CD4-positive, alpha-beta T cell treated with Interleukin-2 at 100 ng/mL for 4 hours (primary cell): ENCODE measurements around the gene PPID.
A peak's percentile ranks its signal among the peaks of the same experiment; 100 is the strongest.
"Not testable (repeated sequence)": the region's sequence is repeated elsewhere in the genome, so short reads cannot be mapped to it uniquely, and the experiment has no call there.

Source experiments
- DNase-seq: peaks from one replicate; pipeline ENCODE4 v3.0.0-alpha.2; 2020; ENCODE audit warnings: low spot score

The PPID gene

DNA sequence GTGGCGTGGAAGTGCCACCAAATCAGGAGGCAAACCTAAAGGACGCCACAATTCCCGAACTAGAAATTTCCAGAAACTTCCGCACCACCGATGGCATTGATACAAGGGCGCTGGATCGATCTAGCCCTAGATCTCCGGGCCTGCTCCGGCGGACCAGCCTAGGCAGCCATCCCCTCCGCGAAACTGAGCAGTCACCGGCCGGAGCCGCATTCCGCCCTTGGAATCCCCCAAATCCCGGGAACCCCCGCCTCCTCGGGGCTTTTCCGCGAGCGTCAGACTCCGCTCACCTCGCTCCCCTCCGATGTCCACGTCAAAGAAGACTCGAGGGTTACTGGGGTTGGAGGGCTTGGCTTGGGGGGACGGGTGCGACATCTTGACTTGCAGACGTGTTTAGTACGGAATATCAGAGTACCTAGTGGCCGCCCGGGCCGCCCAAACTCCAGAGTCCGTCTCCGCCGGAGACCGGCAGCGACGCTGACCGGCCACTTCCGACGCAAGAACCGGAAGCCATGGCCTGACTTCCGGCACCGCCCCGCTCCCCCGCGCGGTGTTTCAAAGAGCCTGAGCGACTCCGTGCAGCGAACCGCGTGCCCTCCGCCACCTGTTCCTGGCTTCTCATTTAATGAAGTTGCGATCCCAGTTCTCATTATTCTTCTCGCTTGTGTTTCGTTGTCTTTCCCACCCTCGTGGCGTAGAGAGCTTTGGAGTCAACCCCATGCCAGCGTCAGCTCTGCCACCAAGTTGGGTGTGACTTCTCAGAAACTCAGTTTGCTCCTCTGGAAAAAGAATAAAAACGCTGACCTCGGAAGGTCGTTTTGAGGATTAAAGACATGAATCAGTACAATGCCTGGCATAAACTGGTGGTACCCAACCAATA lies at the start of gene PPID:
PPID (minus strand) TSS at position 480 of the 877 bp plus-strand sequence; CDS start at position 372, 108 bp downstream.
- peak; percentile 77 for DNase-seq

GRCh38 chr4:158771776-158772175 lies 48.6 kb upstream of the PPID start:
- no peak for DNase-seq

GRCh38 chr4:158770671-158771070 lies 47.5 kb upstream of the PPID start:
- no peak for DNase-seq

GRCh38 chr4:158769175-158769921 lies 46.2 kb upstream of the PPID start:
- DNase-seq, result peak; percentile 54

GRCh38 chr4:158768555-158769174 lies 45.5 kb upstream of the PPID start, which contains the start of gene FNIP2:
Gene FNIP2 (plus strand): TSS chr4:158769026. CDS start chr4:158769213, 187 bp downstream.
- DNase-seq, result peak; percentile 69

- no peak for DNase-seq
These were observed 44.3 kb upstream of the PPID start for GRCh38 chr4:158767451-158767850.

GRCh38 chr4:158766434-158767044 lies 43.3 kb upstream of the PPID start:
- no peak for DNase-seq

GRCh38 chr4:158763462-158763861 lies 40.3 kb upstream of the PPID start:
- no peak for DNase-seq

DNA sequence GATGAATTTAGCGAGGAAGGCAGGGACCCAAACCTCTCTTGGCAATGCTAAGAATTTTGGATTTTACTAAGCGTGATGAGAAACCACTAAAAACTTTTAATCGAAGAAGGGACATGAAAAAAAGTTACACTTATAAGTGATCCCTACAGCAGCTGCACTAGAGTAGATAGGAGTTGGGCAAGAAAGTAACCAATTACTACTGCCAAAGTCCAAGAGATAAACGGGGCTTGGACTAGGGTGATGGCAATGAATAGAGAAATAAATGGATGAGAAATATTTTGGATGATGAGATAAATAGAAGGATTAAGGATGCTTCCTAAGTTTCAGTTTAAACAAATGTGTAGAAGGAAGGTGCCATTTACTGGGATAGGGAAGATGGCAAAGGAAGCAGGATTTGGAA lies 39.4 kb upstream of the PPID start:
- no peak for DNase-seq

- DNase-seq, result no peak
These were observed 37.7 kb upstream of the PPID start for GRCh38 chr4:158760866-158761265.

GRCh38 chr4:158759539-158759938 lies 36.3 kb upstream of the PPID start:
- not testable (repeated sequence) for DNase-seq

DNA sequence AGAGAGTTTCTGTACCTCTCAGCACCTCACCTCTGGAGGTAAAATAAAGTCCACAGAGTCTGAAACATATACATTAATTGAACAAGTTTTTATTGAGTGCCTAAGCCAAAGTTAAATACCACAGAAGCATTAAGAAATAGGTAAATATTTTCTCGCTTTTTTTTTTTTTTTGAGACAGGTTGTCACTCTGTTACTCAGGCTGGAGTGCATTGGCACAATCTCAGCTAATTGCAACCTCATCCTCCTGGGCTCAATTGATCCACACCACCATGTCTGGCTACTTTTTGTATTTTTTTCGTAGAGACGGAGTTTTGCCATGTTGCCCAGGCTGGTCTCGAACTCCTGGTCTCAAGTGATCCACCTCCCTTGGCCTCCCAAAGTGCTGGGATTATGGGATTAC lies 35.5 kb upstream of the PPID start:
- DNase-seq, result no peak

DNA sequence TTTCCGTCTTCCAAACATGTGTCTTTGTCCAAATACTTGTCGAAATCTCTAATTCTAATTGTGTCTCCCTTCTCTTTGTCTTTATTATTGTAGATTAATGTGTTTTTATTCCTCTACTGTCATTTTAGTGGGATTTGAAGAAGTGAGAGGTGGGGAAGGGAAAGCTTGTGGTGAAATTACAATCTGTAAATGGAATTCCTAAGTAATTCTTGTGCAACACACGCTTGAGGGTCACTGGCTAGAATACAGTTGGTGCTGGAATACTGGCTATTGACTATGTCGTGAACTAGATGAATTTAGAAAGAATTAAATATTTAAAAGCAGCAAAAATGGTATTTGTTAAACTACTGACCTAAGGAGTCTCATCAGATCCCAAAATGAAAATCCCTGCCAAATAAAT lies 34.9 kb upstream of the PPID start:
- DNase-seq, result no peak

DNA sequence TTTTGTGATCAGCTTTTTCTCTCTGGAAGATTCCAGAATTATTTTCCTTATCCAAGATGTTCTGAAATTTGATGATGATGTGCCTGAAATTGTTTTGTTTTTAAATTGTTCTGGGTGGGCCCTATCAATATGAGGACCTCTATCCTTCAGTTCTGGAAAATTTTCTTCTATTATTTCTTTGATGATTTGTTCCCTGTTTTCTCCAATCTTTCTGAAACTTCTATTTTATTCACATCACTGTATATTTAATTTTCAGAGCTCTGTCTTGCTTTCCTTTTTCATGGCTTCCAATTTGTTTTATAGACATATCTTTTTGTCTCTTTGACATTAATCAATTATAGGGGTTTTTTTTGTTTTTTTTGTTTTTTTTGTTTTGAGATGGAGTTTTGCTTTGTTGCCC lies 33.4 kb upstream of the PPID start:
- DNase-seq, result no peak

- DNase-seq, result not testable (repeated sequence)
These were observed 32.6 kb upstream of the PPID start for GRCh38 chr4:158755819-158756218.

DNA sequence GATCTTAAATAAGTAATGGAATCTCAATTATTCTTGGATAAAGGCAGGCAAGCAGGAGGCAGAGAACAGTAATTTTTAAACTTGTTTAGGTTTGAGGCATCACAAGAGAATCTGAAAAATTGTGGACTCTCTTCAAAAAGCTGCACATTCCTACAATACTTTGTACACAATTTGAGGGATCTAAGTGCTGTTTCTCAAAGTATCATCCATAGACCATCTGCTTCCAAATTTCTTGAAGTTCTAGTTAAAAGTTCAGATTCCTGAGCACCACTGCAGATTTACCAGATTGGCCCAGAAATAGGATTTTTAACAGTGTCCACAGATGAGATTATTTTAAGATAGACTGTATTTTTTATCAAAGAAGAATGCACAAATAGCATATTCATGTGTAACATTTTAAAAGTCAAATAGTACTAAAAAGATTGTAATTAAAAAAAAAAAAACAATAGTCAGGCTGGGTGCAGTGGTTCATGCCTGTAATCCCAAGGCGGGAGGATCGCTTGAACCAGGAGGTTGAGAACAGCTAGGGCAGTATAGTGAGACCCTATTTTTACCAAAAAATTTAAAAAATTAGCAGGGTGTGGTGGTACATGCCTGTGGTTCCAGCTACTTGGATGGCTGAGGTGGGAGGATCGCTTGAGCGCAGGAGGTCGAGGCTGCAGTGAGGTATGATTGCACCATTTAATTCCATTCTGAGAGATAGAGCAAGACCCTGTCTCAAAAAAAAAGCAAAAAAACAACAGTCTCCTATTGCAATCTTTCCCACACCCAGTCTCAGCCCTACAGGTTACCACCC lies 31.4 kb upstream of the PPID start:
- DNase-seq, result no peak

DNA sequence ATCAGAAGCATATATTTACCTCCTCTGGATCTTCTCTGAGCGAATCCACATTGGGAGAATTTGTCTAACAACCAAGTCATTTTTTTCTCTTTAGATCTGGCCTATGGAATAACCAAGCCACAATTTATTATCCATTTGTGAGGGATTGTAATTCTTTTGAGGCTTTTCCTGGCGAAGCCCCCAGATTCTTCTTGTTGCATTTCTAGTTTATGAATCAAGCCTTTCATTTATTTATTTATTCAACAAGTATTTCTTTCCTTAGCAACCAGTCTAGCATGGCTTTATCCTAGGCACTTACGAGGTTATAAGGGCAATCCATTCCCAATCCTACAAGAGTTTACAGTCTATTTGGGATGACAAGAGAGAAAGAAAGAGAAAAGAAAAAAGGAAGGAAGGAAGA lies 27.2 kb upstream of the PPID start:
- DNase-seq, result no peak

DNA sequence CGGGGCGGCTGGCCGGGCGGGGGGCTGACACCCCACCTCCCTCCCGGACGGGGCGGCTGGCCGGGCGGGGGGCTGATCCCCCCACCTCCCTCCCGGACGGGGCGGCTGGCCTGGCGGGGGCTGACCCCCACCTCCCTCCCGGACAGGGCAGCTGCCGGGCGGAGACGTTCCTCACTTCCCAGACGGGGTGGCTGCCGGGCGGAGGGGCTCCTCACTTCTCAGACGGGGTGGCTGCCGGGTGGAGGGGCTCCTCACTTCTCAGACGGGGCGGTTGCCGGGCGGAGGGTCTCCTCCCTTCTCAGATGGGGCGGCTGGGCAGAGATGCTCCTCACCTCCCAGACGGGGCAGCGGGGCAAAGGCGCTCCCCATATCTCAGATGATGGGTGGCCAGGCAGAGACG lies 23.3 kb upstream of the PPID start:
- DNase-seq, result not testable (repeated sequence)

DNA sequence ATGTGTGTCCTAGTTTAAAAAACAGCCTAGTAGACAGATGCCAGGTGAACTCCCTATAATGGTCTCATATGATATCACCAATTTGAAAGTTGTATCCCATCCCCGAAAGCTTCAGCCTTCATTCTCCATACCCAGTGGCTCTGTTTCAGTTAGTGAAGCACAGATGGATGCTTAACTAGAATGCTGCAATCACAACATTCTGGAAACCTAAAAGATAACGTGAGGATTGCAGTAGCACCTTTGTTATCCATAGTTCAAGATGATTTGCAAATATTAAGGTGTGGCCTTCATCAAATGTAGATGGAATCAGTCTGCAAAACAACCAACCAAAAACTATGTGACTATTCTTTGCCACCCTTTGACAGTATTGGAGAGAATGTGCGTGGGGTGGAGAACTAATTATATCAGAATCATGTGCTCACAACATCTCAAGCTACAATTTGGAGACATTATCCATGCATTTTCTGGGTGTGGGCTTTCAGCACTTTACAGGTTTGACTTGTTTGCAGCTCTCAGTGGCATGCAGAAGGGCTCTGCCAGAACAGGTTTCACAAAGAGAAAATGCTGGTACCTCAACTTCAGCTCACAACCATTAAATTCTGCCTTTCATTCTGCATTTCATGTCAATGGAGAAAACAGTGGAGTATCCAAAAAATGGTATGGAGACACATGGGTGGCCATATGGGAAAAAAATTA lies 18.3 kb upstream of the PPID start:
- no peak for DNase-seq

GRCh38 chr4:158739600-158739999 lies 16.4 kb upstream of the PPID start:
- DNase-seq, result no peak

DNA sequence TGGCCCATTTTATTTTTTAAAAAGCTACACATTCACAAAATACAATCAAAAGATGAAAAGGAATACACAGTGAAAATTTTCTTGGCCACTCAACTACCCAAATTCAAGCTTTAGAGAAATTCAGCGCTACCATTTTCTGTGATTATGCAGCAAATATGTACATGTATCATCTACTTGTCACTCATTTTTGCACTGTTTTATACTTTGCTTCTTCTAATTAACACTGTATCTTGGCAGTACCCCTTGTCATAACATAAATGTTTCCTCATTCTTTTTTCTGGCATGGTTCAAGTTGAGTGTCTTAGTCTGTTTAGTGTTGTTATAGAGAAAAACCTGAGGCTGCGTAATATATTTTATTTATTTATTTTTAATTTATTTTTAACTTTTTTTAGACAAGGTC lies 15.7 kb upstream of the PPID start:
- no peak for DNase-seq
